Gastrocnemius medialis (tissue), 4 donors: ENCODE data around the gene RABGAP1.

ENCODE experiments used
- POLR2A ChIP-seq, 2 donors: fragments of 450-650 bp; IDR thresholded peaks; one replicate each; pipeline ENCODE4 v1.6.1; 2017; ENCODE audit warnings: antibody characterized with exemption in 2 of 2, mild to moderate bottlenecking in 2 of 2, moderate library complexity in 2 of 2
- TF ChIP-seq, protein P1 (sequence below), 5 experiments: fragments of 450-650 bp in 3 of 5; fragments of 200-600 bp in 2 of 5; sonication (generic) in 2 of 5; IDR thresholded peaks in 4 of 5; conservative IDR thresholded peaks in 1 of 5; 1 replicate in 4 of 5; 2 replicates in 1 of 5; pipeline ENCODE4 v1.5.1; 2016 to 2019; ENCODE audit warnings: antibody characterized with exemption in 5 of 5, mild to moderate bottlenecking in 3 of 5, moderate library complexity in 3 of 5

DNA sequence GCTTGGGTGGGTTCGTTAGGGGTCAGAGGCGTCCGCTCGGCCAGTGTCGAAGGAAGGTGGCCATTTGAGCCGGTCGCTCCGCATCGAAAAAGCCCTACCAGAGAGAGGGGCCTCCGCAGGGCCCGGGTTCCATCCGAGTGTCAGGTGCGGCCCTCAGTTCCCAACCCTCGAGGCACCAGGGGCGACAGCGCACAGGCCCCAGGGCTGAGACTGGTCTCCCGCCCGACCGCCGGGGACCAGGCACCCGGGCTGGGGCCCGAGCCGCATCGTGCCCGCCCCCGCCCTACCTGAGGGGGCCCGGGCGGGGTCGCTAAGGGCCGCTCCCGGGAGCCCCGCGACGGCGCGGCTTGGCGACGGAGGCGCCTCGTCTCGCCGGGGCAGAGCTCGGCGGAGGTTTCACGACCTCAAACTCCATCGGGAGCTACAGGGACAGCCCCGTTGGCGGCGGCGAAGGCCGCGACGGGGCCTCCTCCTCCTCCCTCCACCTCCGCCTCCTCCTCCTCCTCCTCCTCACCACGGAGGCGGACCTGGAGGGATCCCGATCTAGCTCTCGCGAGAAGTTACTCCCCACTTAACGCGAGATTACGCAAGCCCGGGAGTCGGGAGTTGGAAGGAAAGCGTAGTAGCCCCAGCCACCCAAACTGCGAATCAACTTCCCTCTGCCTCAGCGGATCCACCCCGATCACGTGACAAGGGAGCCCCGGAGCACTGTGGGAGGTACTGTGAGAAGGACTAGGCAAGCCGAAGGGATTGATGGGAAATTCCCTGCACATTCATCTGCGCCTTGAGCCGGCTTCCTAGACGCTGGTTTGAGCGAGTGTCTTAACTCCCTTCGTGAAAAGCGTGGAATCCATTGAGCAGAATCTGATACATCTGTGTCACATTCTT, 35.8 kb upstream of the RABGAP1 start, which contains the start of gene RC3H2:
- TF ChIP-seq, protein P1, sequence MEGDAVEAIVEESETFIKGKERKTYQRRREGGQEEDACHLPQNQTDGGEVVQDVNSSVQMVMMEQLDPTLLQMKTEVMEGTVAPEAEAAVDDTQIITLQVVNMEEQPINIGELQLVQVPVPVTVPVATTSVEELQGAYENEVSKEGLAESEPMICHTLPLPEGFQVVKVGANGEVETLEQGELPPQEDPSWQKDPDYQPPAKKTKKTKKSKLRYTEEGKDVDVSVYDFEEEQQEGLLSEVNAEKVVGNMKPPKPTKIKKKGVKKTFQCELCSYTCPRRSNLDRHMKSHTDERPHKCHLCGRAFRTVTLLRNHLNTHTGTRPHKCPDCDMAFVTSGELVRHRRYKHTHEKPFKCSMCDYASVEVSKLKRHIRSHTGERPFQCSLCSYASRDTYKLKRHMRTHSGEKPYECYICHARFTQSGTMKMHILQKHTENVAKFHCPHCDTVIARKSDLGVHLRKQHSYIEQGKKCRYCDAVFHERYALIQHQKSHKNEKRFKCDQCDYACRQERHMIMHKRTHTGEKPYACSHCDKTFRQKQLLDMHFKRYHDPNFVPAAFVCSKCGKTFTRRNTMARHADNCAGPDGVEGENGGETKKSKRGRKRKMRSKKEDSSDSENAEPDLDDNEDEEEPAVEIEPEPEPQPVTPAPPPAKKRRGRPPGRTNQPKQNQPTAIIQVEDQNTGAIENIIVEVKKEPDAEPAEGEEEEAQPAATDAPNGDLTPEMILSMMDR (IDR thresholded peaks at IDR 0.05 in 4 of 5, conservative IDR thresholded peaks at IDR 0.05 in 1 of 5): no peak
- peak; percentile 96 for TF ChIP-seq POLR2A (IDR thresholded peaks at IDR 0.05)
